ENCODE measurements around the gene FKBP1C.
"Not testable (repeated sequence)": the region's sequence is repeated elsewhere in the genome, so short reads cannot be mapped to it uniquely, and the experiment has no call there.

DNA sequence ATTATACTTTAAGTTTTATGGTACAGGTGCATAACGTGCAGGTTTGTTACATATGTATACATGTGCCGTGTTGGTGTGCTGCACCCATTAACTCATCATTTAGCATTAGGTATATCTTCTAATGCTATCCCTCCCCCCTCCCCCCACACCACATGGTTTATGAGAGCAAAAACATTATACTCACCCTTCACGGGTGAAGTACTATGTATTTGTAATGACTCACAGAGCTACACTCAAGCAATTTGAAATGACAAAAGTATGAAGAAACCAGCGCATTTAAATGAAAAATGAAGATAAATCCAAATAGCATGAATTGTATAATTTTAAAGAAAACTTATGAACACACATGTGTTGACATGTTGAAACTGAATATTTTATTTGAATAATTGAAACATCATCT lies 14.7 kb downstream of the FKBP1C start:
- TF ChIP-seq, protein P1, sequence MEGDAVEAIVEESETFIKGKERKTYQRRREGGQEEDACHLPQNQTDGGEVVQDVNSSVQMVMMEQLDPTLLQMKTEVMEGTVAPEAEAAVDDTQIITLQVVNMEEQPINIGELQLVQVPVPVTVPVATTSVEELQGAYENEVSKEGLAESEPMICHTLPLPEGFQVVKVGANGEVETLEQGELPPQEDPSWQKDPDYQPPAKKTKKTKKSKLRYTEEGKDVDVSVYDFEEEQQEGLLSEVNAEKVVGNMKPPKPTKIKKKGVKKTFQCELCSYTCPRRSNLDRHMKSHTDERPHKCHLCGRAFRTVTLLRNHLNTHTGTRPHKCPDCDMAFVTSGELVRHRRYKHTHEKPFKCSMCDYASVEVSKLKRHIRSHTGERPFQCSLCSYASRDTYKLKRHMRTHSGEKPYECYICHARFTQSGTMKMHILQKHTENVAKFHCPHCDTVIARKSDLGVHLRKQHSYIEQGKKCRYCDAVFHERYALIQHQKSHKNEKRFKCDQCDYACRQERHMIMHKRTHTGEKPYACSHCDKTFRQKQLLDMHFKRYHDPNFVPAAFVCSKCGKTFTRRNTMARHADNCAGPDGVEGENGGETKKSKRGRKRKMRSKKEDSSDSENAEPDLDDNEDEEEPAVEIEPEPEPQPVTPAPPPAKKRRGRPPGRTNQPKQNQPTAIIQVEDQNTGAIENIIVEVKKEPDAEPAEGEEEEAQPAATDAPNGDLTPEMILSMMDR (IDR thresholded peaks at IDR 0.05): not testable (repeated sequence)
- TF ChIP-seq POLR2A (IDR thresholded peaks at IDR 0.05): not testable (repeated sequence)

All from heart left ventricle (tissue), 13 donors.